H1 (cell line): ENCODE measurements around the gene POGZ. TPM values are rescaled to one million over a fixed set of nuclear protein-coding genes. Genes with fewer than 3 reads are reported as not detected.

Experiments used
- CTBP2 ChIP-seq: IDR thresholded peaks from 2 replicates; pipeline ENCODE4 v1.7.0; 2011; ENCODE audit warnings: borderline replicate concordance, mild to moderate bottlenecking, moderate library complexity, mixed read lengths, low read length; ENCODE audit not compliant: insufficient read depth, insufficient read length
- EZH2 ChIP-seq: fragments of 200-600 bp; sonication (generic); IDR thresholded peaks from 2 replicates; pipeline ENCODE4 v1.7.1; 2012; ENCODE audit warnings: low read depth, mild to moderate bottlenecking, moderate library complexity, low read length, inconsistent platforms; ENCODE audit not compliant: severe bottlenecking
- HDAC6 ChIP-seq: IDR thresholded peaks from one replicate; pipeline ENCODE4 v1.7.1; 2012; ENCODE audit warnings: low read depth, mild to moderate bottlenecking, inconsistent platforms, low read length, moderate library complexity
- KDM1A ChIP-seq: fragments of 200-600, 300-600 bp; sonication (generic); IDR thresholded peaks from 2 replicates; pipeline ENCODE4 v1.7.1; 2016; ENCODE audit warnings: mild to moderate bottlenecking, low read length, borderline replicate concordance
- PHF8 ChIP-seq: fragments of 200-600 bp; sonication (generic); conservative IDR thresholded peaks from 2 replicates; pipeline ENCODE4 v1.7.1; 2012; ENCODE audit warnings: low read depth, mild to moderate bottlenecking, inconsistent platforms, low read length, moderate library complexity
- SP2 ChIP-seq: IDR thresholded peaks from 2 replicates; pipeline ENCODE4 v1.6.1; 2012; ENCODE audit warnings: mild to moderate bottlenecking, low read length, inconsistent platforms
- TAF1 ChIP-seq: IDR thresholded peaks from 2 replicates; pipeline ENCODE4 v1.6.1; 2011; ENCODE audit warnings: mild to moderate bottlenecking, low read depth, low read length
- polyA plus RNA-seq, 7 experiments: library from polyadenylated mRNA; depleted of rRNA in 3 of 7; stranded (reverse) in 5 of 7; unstranded in 2 of 7; fragments of >200 nt in 5 of 7; fragments of 200-250 nt in 2 of 7; gene quantifications; 1 replicate in 5 of 7; 2 replicates in 1 of 7; 4 replicates in 1 of 7; pipeline versions ENCODE4 v1.2.1 to v1.2.3, GENCODE V29; 2011 to 2013; ENCODE audit warnings: missing spikeins in 2 of 7, mixed read lengths in 2 of 7
- total RNA-seq: library from RNA; stranded (reverse); fragmentation: NEBNext Ultra II Directional; extraction: Animal tissue kit (Norgen Biotek cat#: 25700); gene quantifications from 2 replicates; pipeline ENCODE4 v1.2.1, GENCODE V29; 2021
- TF ChIP-seq, protein P1 (sequence below): fragments of 300-600 bp; sonication (generic); IDR thresholded peaks from 2 replicates; pipeline ENCODE4 v1.7.1; 2012; ENCODE audit warnings: low read length, moderate library complexity, mild to moderate bottlenecking, inconsistent platforms; ENCODE audit not compliant: insufficient replicate concordance
- TF ChIP-seq, protein P2 (sequence below): IDR thresholded peaks from 2 replicates; pipeline ENCODE4 v1.6.1; 2012; ENCODE audit warnings: inconsistent platforms

The POGZ gene
- total and polyA plus RNA-seq, 2 of the 8 experiments (the other 6 are each of a cell fraction or from before 2014, with no cell fraction given) = 66.4 to 105 TPM

DNA sequence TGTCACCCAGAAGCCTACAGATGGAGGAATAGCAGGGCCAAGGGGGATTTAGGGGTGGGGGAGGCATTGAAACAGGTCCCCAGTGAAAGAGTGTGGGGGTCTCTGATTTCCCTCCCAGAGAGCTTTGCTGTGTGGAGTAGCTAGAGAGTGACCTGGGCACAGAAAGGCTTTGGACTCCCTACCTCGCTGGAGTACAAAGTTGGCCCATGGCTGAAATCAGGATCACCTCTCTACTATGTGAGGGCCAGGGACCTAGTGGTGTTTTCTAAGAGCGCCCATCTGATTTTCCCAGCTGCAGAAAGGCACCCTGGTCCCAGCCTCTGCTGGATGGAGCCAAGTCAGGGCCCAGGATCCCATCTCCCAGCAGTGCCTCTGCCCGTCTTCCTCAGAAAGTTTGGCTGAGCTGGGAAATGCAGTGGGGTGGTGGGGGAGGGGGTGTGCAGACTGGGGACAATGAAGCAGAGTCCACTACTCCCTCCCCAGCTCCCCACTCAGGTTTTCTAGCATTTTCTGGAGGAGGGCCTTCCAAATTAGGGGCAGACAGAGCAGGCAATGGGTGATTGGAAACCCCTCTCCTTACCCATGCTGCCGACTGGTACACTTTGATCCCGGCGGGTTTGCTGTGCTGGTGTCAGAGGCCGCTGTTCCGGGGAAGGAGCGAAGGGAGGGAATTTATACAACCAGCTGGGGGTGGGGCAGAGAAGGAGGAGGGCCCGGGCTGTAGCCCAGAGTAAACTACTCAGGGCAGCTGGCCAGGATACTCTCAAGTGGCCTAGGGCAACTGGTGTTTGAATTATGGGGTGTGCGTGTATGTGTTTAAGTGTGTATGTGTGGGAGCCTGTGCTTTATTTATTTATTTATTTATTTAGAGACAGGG, 87.0 kb downstream of the POGZ start, which contains the start of gene SELENBP1 (continued):
- TF ChIP-seq CTBP2 (no peak), HDAC6 (no peak), TAF1 (peak; percentile 61), EZH2 (no peak), SP2 (no peak), KDM1A (peak; percentile 24; the same call in 1 of the 2 replicates), PHF8 (peak; percentile 28; the same call in 1 of the 2 replicates)
- TF ChIP-seq, protein P1, sequence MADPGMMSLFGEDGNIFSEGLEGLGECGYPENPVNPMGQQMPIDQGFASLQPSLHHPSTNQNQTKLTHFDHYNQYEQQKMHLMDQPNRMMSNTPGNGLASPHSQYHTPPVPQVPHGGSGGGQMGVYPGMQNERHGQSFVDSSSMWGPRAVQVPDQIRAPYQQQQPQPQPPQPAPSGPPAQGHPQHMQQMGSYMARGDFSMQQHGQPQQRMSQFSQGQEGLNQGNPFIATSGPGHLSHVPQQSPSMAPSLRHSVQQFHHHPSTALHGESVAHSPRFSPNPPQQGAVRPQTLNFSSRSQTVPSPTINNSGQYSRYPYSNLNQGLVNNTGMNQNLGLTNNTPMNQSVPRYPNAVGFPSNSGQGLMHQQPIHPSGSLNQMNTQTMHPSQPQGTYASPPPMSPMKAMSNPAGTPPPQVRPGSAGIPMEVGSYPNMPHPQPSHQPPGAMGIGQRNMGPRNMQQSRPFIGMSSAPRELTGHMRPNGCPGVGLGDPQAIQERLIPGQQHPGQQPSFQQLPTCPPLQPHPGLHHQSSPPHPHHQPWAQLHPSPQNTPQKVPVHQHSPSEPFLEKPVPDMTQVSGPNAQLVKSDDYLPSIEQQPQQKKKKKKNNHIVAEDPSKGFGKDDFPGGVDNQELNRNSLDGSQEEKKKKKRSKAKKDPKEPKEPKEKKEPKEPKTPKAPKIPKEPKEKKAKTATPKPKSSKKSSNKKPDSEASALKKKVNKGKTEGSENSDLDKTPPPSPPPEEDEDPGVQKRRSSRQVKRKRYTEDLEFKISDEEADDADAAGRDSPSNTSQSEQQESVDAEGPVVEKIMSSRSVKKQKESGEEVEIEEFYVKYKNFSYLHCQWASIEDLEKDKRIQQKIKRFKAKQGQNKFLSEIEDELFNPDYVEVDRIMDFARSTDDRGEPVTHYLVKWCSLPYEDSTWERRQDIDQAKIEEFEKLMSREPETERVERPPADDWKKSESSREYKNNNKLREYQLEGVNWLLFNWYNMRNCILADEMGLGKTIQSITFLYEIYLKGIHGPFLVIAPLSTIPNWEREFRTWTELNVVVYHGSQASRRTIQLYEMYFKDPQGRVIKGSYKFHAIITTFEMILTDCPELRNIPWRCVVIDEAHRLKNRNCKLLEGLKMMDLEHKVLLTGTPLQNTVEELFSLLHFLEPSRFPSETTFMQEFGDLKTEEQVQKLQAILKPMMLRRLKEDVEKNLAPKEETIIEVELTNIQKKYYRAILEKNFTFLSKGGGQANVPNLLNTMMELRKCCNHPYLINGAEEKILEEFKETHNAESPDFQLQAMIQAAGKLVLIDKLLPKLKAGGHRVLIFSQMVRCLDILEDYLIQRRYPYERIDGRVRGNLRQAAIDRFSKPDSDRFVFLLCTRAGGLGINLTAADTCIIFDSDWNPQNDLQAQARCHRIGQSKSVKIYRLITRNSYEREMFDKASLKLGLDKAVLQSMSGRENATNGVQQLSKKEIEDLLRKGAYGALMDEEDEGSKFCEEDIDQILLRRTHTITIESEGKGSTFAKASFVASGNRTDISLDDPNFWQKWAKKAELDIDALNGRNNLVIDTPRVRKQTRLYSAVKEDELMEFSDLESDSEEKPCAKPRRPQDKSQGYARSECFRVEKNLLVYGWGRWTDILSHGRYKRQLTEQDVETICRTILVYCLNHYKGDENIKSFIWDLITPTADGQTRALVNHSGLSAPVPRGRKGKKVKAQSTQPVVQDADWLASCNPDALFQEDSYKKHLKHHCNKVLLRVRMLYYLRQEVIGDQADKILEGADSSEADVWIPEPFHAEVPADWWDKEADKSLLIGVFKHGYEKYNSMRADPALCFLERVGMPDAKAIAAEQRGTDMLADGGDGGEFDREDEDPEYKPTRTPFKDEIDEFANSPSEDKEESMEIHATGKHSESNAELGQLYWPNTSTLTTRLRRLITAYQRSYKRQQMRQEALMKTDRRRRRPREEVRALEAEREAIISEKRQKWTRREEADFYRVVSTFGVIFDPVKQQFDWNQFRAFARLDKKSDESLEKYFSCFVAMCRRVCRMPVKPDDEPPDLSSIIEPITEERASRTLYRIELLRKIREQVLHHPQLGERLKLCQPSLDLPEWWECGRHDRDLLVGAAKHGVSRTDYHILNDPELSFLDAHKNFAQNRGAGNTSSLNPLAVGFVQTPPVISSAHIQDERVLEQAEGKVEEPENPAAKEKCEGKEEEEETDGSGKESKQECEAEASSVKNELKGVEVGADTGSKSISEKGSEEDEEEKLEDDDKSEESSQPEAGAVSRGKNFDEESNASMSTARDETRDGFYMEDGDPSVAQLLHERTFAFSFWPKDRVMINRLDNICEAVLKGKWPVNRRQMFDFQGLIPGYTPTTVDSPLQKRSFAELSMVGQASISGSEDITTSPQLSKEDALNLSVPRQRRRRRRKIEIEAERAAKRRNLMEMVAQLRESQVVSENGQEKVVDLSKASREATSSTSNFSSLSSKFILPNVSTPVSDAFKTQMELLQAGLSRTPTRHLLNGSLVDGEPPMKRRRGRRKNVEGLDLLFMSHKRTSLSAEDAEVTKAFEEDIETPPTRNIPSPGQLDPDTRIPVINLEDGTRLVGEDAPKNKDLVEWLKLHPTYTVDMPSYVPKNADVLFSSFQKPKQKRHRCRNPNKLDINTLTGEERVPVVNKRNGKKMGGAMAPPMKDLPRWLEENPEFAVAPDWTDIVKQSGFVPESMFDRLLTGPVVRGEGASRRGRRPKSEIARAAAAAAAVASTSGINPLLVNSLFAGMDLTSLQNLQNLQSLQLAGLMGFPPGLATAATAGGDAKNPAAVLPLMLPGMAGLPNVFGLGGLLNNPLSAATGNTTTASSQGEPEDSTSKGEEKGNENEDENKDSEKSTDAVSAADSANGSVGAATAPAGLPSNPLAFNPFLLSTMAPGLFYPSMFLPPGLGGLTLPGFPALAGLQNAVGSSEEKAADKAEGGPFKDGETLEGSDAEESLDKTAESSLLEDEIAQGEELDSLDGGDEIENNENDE = no peak
- TF ChIP-seq, protein P2, sequence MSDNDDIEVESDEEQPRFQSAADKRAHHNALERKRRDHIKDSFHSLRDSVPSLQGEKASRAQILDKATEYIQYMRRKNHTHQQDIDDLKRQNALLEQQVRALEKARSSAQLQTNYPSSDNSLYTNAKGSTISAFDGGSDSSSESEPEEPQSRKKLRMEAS = no peak
